Muscle layer of colon (tissue), 2 donors: ENCODE data around the gene DNAJC9.
A peak's percentile ranks its signal among the peaks of the same experiment; 100 is the strongest.

ENCODE experiments used
- H3K27ac ChIP-seq: one replicate; pipeline ENCODE4 v1.7.0; 2013; ENCODE audit warnings: low read depth, mild to moderate bottlenecking, low read length, moderate library complexity
- H3K27me3 ChIP-seq, 2 donors: one replicate each; pipeline ENCODE4 v1.7.0; 2013; ENCODE audit warnings: low read length in 2 of 2, mild to moderate bottlenecking in 2 of 2; ENCODE audit not compliant: insufficient read depth in 2 of 2, control insufficient read depth in 1 of 2
- H3K36me3 ChIP-seq: one replicate; pipeline ENCODE4 v1.7.0; 2013; ENCODE audit warnings: mild to moderate bottlenecking, low read length; ENCODE audit not compliant: insufficient read depth
- H3K4me1 ChIP-seq: one replicate; pipeline ENCODE4 v1.7.0; 2013; ENCODE audit warnings: mild to moderate bottlenecking, low read length; ENCODE audit not compliant: insufficient read depth
- H3K4me3 ChIP-seq, 2 donors: one replicate each; pipeline ENCODE4 v1.7.0; 2013; ENCODE audit warnings: low read length in 2 of 2, low read depth in 1 of 2, mild to moderate bottlenecking in 1 of 2, moderate library complexity in 1 of 2
- H3K9ac ChIP-seq: one replicate; pipeline ENCODE4 v1.7.0; 2013; ENCODE audit warnings: low read length
- H3K9me3 ChIP-seq: one replicate; pipeline ENCODE4 v1.7.0; 2013; ENCODE audit warnings: mild to moderate bottlenecking, low read length
- donor health status: abdominal sarcoma.
- donor health status: Adenocarcinoma of cecum.

The DNAJC9 gene, protein sequence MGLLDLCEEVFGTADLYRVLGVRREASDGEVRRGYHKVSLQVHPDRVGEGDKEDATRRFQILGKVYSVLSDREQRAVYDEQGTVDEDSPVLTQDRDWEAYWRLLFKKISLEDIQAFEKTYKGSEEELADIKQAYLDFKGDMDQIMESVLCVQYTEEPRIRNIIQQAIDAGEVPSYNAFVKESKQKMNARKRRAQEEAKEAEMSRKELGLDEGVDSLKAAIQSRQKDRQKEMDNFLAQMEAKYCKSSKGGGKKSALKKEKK

GRCh38 chr10:73246646-73247508 is at the start of gene DNAJC9:
TSS of gene DNAJC9 (minus strand) at chr10:73247255. CDS start at chr10:73247189, 66 bp downstream.
- H3K9me3 ChIP-seq = no peaks in the 10 kb centered on the region
- H3K27me3 ChIP-seq = no peaks in the 10 kb centered on the region
- peaks cover 41% of the 10 kb centered on the region for H3K36me3 ChIP-seq
- H3K27ac ChIP-seq = peak within 1 kb of the TSS; percentile 71
- peak within 1 kb of the TSS; percentile 81 for H3K9ac ChIP-seq
- peaks cover 30% of the 10 kb centered on the region for H3K4me1 ChIP-seq
- peak within 1 kb of the TSS; percentile 81 to 92 for H3K4me3 ChIP-seq

GRCh38 chr10:73293461-73293860 is 46.4 kb upstream of the DNAJC9 start:
- Histone ChIP-seq H3K9ac (no peak overlapping the region), H3K36me3 (no peaks in the 10 kb centered on the region), H3K4me3 (no peak overlapping the region), H3K9me3 (no peaks in the 10 kb centered on the region), H3K27ac (no peak overlapping the region), H3K4me1 (no peaks in the 10 kb centered on the region), H3K27me3 (no peaks in the 10 kb centered on the region)

DNA sequence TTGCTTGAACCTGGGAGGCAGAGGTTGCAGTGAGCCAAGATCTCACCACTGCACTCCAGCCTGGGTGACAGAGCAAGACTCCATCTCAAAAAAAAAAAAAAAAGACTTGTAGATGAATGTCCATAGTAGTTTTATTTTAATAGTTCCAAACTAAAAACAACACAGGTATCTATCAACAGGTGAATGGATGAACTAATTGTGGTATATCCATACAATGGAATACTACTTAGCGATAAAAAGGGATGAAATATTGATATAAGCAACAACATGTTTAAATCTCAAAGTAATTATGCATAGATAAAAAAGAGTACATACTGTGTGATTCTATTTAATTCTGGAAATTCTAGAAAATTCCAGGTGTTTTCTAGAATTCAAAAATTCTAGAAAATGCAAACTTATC is 42.9 kb upstream of the DNAJC9 start:
- Histone ChIP-seq H3K27ac (no peak overlapping the region), H3K4me1 (no peaks in the 10 kb centered on the region), H3K4me3 (no peak overlapping the region), H3K27me3 (no peaks in the 10 kb centered on the region), H3K36me3 (no peaks in the 10 kb centered on the region), H3K9ac (no peak overlapping the region), H3K9me3 (no peaks in the 10 kb centered on the region)

DNA sequence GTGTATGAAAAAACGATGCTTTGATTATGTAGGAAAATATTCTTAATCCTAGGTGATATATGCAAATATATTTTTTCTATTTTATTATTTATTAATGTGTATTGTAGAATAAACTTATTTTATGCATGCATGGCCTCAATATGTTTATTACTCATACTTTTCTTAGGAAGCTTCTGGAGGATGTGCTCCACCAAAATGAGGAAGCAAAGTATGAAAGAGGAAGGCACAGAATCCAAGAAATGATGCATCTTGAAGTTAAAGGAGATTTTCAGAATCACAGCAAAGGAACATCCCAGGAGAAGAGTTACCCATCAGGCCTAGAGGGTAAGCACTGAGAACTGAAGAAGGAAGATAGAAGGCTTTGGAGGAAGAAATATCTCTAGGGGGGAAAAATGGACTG is 40.4 kb upstream of the DNAJC9 start:
- no peak overlapping the region for H3K27ac ChIP-seq
- no peaks in the 10 kb centered on the region for H3K27me3 ChIP-seq
- H3K36me3 ChIP-seq = no peaks in the 10 kb centered on the region
- no peaks in the 10 kb centered on the region for H3K9me3 ChIP-seq
- H3K4me1 ChIP-seq = no peaks in the 10 kb centered on the region
- no peak overlapping the region for H3K4me3 ChIP-seq
- no peak overlapping the region for H3K9ac ChIP-seq

GRCh38 chr10:73281097-73281496 is 34.0 kb upstream of the DNAJC9 start:
- Histone ChIP-seq H3K27me3 (no peaks in the 10 kb centered on the region), H3K27ac (no peak overlapping the region), H3K36me3 (no peaks in the 10 kb centered on the region), H3K9ac (no peak overlapping the region), H3K9me3 (no peaks in the 10 kb centered on the region), H3K4me1 (no peaks in the 10 kb centered on the region), H3K4me3 (no peak overlapping the region)

DNA sequence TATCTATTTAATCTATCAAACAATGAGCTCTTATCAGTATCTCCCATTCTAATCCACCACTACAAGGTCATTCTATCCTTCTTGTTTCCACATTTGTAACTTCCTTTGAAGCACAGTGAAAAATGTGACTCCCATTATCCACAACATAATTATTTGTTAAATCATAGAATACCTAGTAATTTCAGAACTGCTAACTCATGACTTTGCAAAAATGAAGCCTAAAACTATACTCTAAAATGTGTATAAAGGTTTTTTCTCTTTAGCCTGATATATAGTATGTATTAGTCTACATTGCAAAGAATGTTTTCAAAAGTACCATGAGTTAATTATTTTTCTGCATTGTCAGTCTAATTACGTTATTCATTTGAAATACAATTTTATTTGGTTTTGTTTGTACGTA is 17.4 kb upstream of the DNAJC9 start:
- no peak overlapping the region for H3K9ac ChIP-seq
- H3K27ac ChIP-seq = no peak overlapping the region
- H3K4me3 ChIP-seq = no peak overlapping the region
- H3K4me1 ChIP-seq = no peaks in the 10 kb centered on the region
- no peaks in the 10 kb centered on the region for H3K27me3 ChIP-seq
- no peaks in the 10 kb centered on the region for H3K9me3 ChIP-seq
- H3K36me3 ChIP-seq = no peaks in the 10 kb centered on the region

DNA sequence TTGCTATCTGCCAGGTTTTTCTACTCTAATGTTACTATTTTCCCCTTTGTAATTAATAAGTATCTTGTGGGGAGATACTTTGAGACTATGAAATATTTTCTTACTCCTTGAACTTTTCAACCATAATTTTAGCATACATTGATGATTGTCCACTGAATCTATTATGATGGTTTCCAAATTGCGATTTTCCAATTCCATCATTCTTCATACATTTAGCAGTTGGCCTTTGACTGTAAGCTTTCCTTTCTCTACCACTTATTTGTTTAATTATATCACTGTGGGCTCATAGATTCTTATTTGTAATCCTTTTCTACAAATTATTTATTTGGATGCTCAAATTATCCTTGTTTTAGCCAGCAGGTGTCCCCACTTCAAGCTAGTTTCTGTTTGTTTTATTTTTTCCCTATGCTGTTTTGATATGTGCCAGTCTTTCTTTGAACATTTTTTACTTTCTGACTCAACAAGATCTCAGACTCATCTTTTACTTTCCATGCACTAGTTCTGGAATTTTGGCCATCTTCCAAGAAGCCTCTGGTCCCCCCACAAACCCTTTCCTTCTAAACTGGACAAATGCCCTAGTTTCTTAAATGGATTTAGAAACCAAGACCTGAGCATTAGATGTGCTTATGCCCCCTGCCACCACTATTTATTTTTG is 16.8 kb upstream of the DNAJC9 start:
- no peaks in the 10 kb centered on the region for H3K27me3 ChIP-seq
- H3K9me3 ChIP-seq = no peaks in the 10 kb centered on the region
- H3K27ac ChIP-seq = no peak overlapping the region
- H3K36me3 ChIP-seq = no peaks in the 10 kb centered on the region
- no peak overlapping the region for H3K4me3 ChIP-seq
- H3K9ac ChIP-seq = no peak overlapping the region
- no peaks in the 10 kb centered on the region for H3K4me1 ChIP-seq

DNA sequence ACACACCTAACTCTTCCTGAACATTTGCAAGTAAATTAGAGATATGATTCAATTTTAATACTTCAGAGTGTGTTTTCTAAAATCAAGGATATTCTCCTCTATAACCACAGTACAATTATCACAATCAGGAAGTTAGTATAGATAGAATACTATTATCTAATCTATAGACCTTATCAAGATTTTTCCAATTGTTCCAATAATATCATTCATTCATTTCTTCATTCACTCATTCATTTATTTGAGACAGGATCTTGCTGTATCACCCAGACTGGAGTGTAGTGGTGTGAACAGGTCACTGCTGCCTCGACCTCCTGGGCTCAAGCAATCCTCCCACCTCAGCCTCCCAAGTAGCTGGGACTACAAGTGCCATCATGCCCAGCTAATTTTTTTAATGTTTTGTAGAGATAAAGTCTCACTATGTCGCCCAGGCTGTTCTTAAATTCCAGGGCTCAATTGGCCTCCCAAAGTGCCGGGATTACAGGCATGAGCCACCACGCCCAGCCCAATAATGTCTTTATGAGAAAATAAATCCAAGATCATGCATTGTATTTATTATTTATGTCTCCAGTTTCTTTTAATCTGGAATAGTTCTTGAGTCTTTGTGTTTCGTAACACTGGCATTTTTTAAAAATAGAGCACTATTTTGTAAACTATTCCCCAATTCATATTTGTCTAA is 16.0 kb upstream of the DNAJC9 start:
- Histone ChIP-seq H3K4me3 (no peak overlapping the region), H3K27me3 (no peaks in the 10 kb centered on the region), H3K36me3 (no peaks in the 10 kb centered on the region), H3K9me3 (no peaks in the 10 kb centered on the region), H3K4me1 (no peaks in the 10 kb centered on the region), H3K27ac (no peak overlapping the region), H3K9ac (no peak overlapping the region)

DNA sequence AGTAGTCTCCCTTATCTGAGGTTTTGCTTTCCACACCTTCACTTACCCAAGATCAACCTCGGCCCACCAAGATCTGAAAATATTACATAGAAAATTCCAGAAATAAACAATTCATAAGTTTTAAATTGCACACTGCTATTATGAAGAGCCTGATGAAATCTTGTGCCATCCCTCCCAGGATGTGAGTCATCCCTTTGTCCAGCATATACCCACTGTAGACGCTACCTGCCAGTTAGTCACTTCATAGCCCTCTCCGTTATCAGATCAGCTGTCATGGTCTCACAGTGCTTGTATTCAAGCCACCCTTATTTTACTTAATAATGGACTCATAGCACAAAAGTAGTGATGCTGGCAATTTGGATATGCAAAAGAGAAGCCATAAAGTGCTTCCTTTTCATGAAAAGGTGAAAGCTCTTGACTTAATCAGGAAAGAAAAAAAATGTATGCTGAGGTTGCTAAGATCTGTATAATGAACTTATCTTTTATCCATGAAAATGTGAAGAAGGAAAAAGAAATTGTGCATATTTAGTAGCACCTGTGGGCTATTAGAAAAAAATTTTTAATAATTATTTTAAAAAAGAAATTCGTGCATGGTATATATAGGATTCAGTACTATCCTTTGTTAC is 15.2 kb upstream of the DNAJC9 start:
- Histone ChIP-seq H3K27ac (no peak overlapping the region), H3K36me3 (no peaks in the 10 kb centered on the region), H3K4me3 (no peak overlapping the region), H3K4me1 (no peaks in the 10 kb centered on the region), H3K9ac (no peak overlapping the region), H3K27me3 (no peaks in the 10 kb centered on the region), H3K9me3 (no peaks in the 10 kb centered on the region)

GRCh38 chr10:73261362-73261995 is 14.4 kb upstream of the DNAJC9 start:
- Histone ChIP-seq H3K27ac (no peak overlapping the region), H3K36me3 (no peaks in the 10 kb centered on the region), H3K4me1 (no peaks in the 10 kb centered on the region), H3K9me3 (no peaks in the 10 kb centered on the region), H3K9ac (no peak overlapping the region), H3K4me3 (no peak overlapping the region), H3K27me3 (no peaks in the 10 kb centered on the region)
